Gastrocnemius medialis (tissue), 4 donors: ENCODE measurements around the gene HK2. TPM values are rescaled to one million over a fixed set of nuclear protein-coding genes. Genes with fewer than 3 reads are reported as not detected.
A peak's percentile ranks its signal among the peaks of the same experiment; 100 is the strongest.

Source experiments
- ATAC-seq, 2 donors: fragments of 150-250 bp; one replicate each; pipeline ENCODE4 v1.9.1; 2016
- DNase-seq, 2 donors: peaks; one replicate each; pipeline ENCODE4 v3.0.0-alpha.2; 2019
- H3K27ac ChIP-seq, 4 donors: fragments of 200-600 bp; sonication (generic); 1 replicate in 1 of 4; 2 replicates in 3 of 4; pipeline ENCODE4 v1.5.1; 2016 to 2018; ENCODE audit warnings: mild to moderate bottlenecking in 2 of 4, moderate library complexity in 1 of 4
- H3K27me3 ChIP-seq, 3 donors: fragments of 200-600 bp; sonication (generic) in 2 of 3; 1 replicate in 1 of 3; 2 replicates in 2 of 3; pipeline versions ENCODE4 v1.5.1 to v1.6.0; 2016 to 2019; ENCODE audit warnings: mild to moderate bottlenecking in 1 of 3, moderate library complexity in 1 of 3
- H3K36me3 ChIP-seq, 2 donors: fragments of 200-600 bp; sonication (generic) in 1 of 2; one replicate each; pipeline ENCODE4 v1.5.1; 2017 to 2018
- H3K4me1 ChIP-seq, 2 donors: fragments of 200-600 bp; sonication (generic) in 1 of 2; one replicate each; pipeline ENCODE4 v1.5.1; 2016 to 2017; ENCODE audit warnings: mild to moderate bottlenecking in 2 of 2
- H3K4me3 ChIP-seq, 4 donors: fragments of 200-600 bp; sonication (generic) in 3 of 4; 1 replicate in 1 of 4; 2 replicates in 3 of 4; pipeline ENCODE4 v1.5.1; 2016 to 2019; ENCODE audit warnings: mild to moderate bottlenecking in 2 of 4
- H3K9me3 ChIP-seq, 3 donors: fragments of 200-600 bp; sonication (generic) in 2 of 3; 1 replicate in 1 of 3; 2 replicates in 2 of 3; pipeline ENCODE4 v1.5.1; 2016 to 2019
- CTCF ChIP-seq, 5 experiments: fragments of 450-650 bp in 3 of 5; fragments of 200-600 bp in 2 of 5; sonication (generic) in 2 of 5; IDR thresholded peaks in 4 of 5; conservative IDR thresholded peaks in 1 of 5; 1 replicate in 4 of 5; 2 replicates in 1 of 5; pipeline ENCODE4 v1.5.1; 2016 to 2019; ENCODE audit warnings: antibody characterized with exemption in 5 of 5, mild to moderate bottlenecking in 3 of 5, moderate library complexity in 3 of 5
- POLR2A ChIP-seq, 2 donors: fragments of 450-650 bp; IDR thresholded peaks; one replicate each; pipeline ENCODE4 v1.6.1; 2017; ENCODE audit warnings: antibody characterized with exemption in 2 of 2, mild to moderate bottlenecking in 2 of 2, moderate library complexity in 2 of 2
- in situ Hi-C, 4 donors: fragments of 200-750 bp; cut with MboI; loops; one replicate each; pipeline versions ENCODE4 v1.15.0 to v1.8.0; 2017; ENCODE audit warnings: low sequenced_read_pairs in 4 of 4
- intact Hi-C: fragments of 100-400 bp; cut with DNase I; formaldehyde crosslinking; loops from one replicate; pipeline ENCODE4 v1.15.1; 2023; ENCODE audit warnings: low total_unique reads
- total RNA-seq, 4 donors: library from RNA; depleted of rRNA; stranded (reverse); fragments of >200 nt; gene quantifications; one replicate each; pipeline versions ENCODE4 v1.1.0 to v1.2.3, GENCODE V29; 2016

The HK2 gene
- total RNA-seq, 4 donors from 2014 or later, result 18.1 to 57.6 (median 42.1) TPM

- DNase-seq, result no peak
- no peak for TF ChIP-seq CTCF (IDR thresholded peaks at IDR 0.05 in 4 of 5, conservative IDR thresholded peaks at IDR 0.05 in 1 of 5)
- TF ChIP-seq POLR2A (IDR thresholded peaks at IDR 0.05), result no peak
- no peak for ATAC-seq
- in situ Hi-C loops, result no loop called here
- Histone ChIP-seq H3K27ac (peak overlapping the region in 3 of 4 donors; percentile 75 to 92 (median 88)), H3K36me3 (no peaks in the 10 kb centered on the region), H3K4me3 (no peak overlapping the region), H3K27me3 (no peaks in the 10 kb centered on the region), H3K9me3 (no peaks in the 10 kb centered on the region), H3K4me1 (peaks cover 26 to 48% of the 10 kb centered on the region in 2 donors)
- intact Hi-C loops, result no loop called here
These were observed 26.2 kb downstream of the HK2 start for GRCh38 chr2:74860079-74860478.

DNA sequence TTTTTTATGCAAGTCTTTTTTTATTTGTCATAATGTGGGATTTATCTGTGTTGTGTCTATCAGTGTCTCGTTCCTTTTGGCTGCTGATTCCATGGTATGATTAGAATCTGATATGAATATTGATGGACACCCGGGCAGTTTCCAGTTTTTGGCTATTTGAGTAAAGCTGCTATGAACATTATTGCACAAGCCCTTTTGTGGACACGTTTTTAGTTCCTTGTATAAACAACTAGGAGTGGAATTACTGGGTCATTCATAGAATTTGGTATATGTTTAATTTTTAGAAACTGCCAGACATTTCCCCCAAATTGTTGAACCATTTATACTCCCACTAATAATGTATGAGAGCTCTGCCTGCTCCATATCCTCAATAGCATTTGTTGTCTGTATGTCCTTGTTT, 26.6 kb downstream of the HK2 start:
- H3K27ac ChIP-seq, result peak overlapping the region in 3 of 4 donors; percentile 75 to 92 (median 88)
- no peaks in the 10 kb centered on the region for H3K36me3 ChIP-seq
- TF ChIP-seq CTCF (IDR thresholded peaks at IDR 0.05 in 4 of 5, conservative IDR thresholded peaks at IDR 0.05 in 1 of 5) (no peak), POLR2A (IDR thresholded peaks at IDR 0.05) (no peak)
- H3K9me3 ChIP-seq, result no peaks in the 10 kb centered on the region
- no peaks in the 10 kb centered on the region for H3K27me3 ChIP-seq
- intact Hi-C loops, result no loop called here
- in situ Hi-C loops, result no loop called here
- DNase-seq, result no peak
- peaks cover 26 to 52% of the 10 kb centered on the region in 2 donors for H3K4me1 ChIP-seq
- no peak for ATAC-seq
- H3K4me3 ChIP-seq, result no peak overlapping the region

DNA sequence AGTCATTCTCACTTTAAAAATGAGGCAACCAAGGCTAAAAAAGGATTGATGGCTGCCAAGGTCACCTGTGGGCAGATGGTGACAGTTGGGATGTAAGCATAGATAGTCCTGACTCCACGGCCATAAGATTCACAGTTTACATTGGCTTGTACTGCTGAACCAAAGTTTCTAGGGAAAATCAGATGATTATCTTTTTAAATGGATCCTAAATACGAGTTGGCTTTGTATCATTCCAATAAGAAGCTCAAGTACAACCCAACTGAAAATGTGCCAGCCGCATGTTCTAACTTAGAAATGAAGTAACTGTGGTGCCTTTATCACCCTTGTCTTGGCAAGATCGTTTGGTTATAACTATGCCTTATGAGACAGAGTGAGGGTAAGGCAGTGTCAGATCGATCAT, 27.6 kb downstream of the HK2 start:
- H3K36me3 ChIP-seq, result no peaks in the 10 kb centered on the region
- intact Hi-C loops (no loop called here), in situ Hi-C loops (no loop called here)
- no peak overlapping the region for H3K4me3 ChIP-seq
- no peak for DNase-seq
- ATAC-seq, result no peak
- peak overlapping the region; percentile 75 to 92 (median 88) for H3K27ac ChIP-seq
- peaks cover 26 to 57% of the 10 kb centered on the region in 2 donors for H3K4me1 ChIP-seq
- TF ChIP-seq POLR2A (IDR thresholded peaks at IDR 0.05) (no peak), CTCF (IDR thresholded peaks at IDR 0.05 in 4 of 5, conservative IDR thresholded peaks at IDR 0.05 in 1 of 5) (no peak)
- H3K9me3 ChIP-seq, result no peaks in the 10 kb centered on the region
- no peaks in the 10 kb centered on the region for H3K27me3 ChIP-seq

GRCh38 chr2:74862020-74862964, 28.4 kb downstream of the HK2 start:
- TF ChIP-seq POLR2A (IDR thresholded peaks at IDR 0.05), result no peak
- TF ChIP-seq CTCF (IDR thresholded peaks at IDR 0.05 in 4 of 5, conservative IDR thresholded peaks at IDR 0.05 in 1 of 5), result no peak

More at GRCh38 chr2:74862020-74862964, 28.4 kb downstream of the HK2 start:
- Histone ChIP-seq H3K27ac (peak overlapping the region; percentile 75 to 92 (median 88)), H3K27me3 (no peaks in the 10 kb centered on the region), H3K4me1 (peaks cover 26 to 59% of the 10 kb centered on the region in 2 donors), H3K9me3 (no peaks in the 10 kb centered on the region), H3K36me3 (no peaks in the 10 kb centered on the region), H3K4me3 (no peak overlapping the region)
- ATAC-seq (no peak), DNase-seq (no peak)
- in situ Hi-C loops (no loop called here), intact Hi-C loops (no loop called here)
